Muscle of leg (tissue), 11 donors: ENCODE measurements around the gene FBXL17. TPM values are rescaled to one million over a fixed set of nuclear protein-coding genes. Genes with fewer than 3 reads are reported as not detected.

Experiments
- DNase-seq: peaks from one replicate; pipeline ENCODE4 v3.0.0; 2013
- H3K27ac ChIP-seq: one replicate; pipeline ENCODE4 v1.5.1; 2013; ENCODE audit warnings: mild to moderate bottlenecking, low read length, control low read depth
- H3K27me3 ChIP-seq: one replicate; pipeline ENCODE4 v1.6.1; 2013; ENCODE audit warnings: low read length; ENCODE audit not compliant: control insufficient read depth, insufficient read depth
- H3K36me3 ChIP-seq: one replicate; pipeline ENCODE4 v1.6.1; 2013; ENCODE audit warnings: low read length; ENCODE audit not compliant: control insufficient read depth, insufficient read depth
- H3K4me1 ChIP-seq: one replicate; pipeline ENCODE4 v1.6.1; 2013; ENCODE audit warnings: low read length; ENCODE audit not compliant: control insufficient read depth, insufficient read depth
- H3K4me3 ChIP-seq: one replicate; pipeline ENCODE4 v1.5.1; 2013; ENCODE audit warnings: low read length, control low read depth
- H3K9me3 ChIP-seq: replicated peaks from 2 replicates; pipeline ENCODE4 v1.6.1; 2013; ENCODE audit warnings: low read depth, low read length; ENCODE audit not compliant: control insufficient read depth
- WGBS: methylation state at CpG from one replicate; pipeline ENCODE4 v1.1.5; 2013; ENCODE audit warnings: missing lambda C conversion rate; ENCODE audit not compliant: insufficient coverage; 5-methylcytosine and 5-hydroxymethylcytosine counted together
- polyA plus RNA-seq, 8 donors: library from polyadenylated mRNA; unstranded; fragments of 120-200 nt; gene quantifications; one replicate each; pipeline versions ENCODE4 v1.2.1 to v1.2.3, GENCODE V29; 2013; ENCODE audit warnings: inconsistent platforms in 1 of 8, low replicate concordance in 1 of 8; ENCODE audit not compliant: insufficient read length in 8 of 8, insufficient read depth in 1 of 8
- total RNA-seq: library from RNA; stranded (reverse); fragments of 120-200 nt; gene quantifications from one replicate; pipeline ENCODE4 v1.2.4, GENCODE V29; 2013

The FBXL17 gene
- total and polyA plus RNA-seq, 9 donors = 14.6 to 23.7 (median 19.4) TPM

- no peaks in the 10 kb centered on the region for H3K9me3 ChIP-seq
- H3K27me3 ChIP-seq = no peaks in the 10 kb centered on the region
- WGBS = no CpG with 5 or more reads among the region's 4 CpGs
- no peaks in the 10 kb centered on the region for H3K36me3 ChIP-seq
- no peaks in the 10 kb centered on the region for H3K4me1 ChIP-seq
- H3K27ac ChIP-seq = no peak overlapping the region
- no peak overlapping the region for H3K4me3 ChIP-seq
- no peak for DNase-seq
Observed at GRCh38 chr5:108360280-108360679, 21.6 kb downstream of the FBXL17 start.

GRCh38 chr5:108356286-108356685 lies 25.6 kb downstream of the FBXL17 start:
- Histone ChIP-seq H3K4me3 (no peak overlapping the region), H3K27me3 (no peaks in the 10 kb centered on the region), H3K9me3 (no peaks in the 10 kb centered on the region), H3K36me3 (no peaks in the 10 kb centered on the region), H3K27ac (no peak overlapping the region), H3K4me1 (no peaks in the 10 kb centered on the region)
- DNase-seq = no peak
- WGBS = no CpG with 5 or more reads among the region's 1 CpG

DNA sequence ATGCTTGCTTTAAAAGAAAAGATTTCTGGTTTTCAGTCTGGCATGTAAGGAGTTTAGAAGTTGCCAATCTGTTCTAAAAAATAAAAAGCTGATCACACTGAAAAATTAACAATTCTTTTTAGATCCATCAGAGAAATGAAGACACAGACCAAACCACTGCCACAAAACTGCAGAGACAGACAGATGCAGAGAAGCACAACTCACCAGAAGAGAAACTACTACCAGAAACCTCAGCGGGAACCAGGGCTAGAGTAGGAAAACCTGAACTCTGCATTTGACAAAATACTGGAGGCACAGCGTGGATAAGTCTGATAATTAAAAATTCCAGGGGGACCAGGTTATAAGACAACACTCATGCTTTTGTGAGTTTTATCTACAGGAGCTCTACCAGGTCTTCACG lies 28.8 kb downstream of the FBXL17 start:
- H3K27ac ChIP-seq = no peak overlapping the region
- no CpG with 5 or more reads among the region's 3 CpGs for WGBS
- no peaks in the 10 kb centered on the region for H3K27me3 ChIP-seq
- no peak for DNase-seq
- H3K4me1 ChIP-seq = no peaks in the 10 kb centered on the region
- no peaks in the 10 kb centered on the region for H3K9me3 ChIP-seq
- no peaks in the 10 kb centered on the region for H3K36me3 ChIP-seq
- H3K4me3 ChIP-seq = no peak overlapping the region

- WGBS = no CpG with 5 or more reads among the region's 2 CpGs
- DNase-seq = peak; percentile 73
- no peaks in the 10 kb centered on the region for H3K9me3 ChIP-seq
- no peaks in the 10 kb centered on the region for H3K27me3 ChIP-seq
- no peak overlapping the region for H3K4me3 ChIP-seq
- no peak overlapping the region for H3K27ac ChIP-seq
- no peaks in the 10 kb centered on the region for H3K4me1 ChIP-seq
- H3K36me3 ChIP-seq = no peaks in the 10 kb centered on the region
Observed at GRCh38 chr5:108345541-108346171, 36.2 kb downstream of the FBXL17 start.

- Histone ChIP-seq H3K4me1 (no peaks in the 10 kb centered on the region), H3K27ac (no peak overlapping the region), H3K36me3 (no peaks in the 10 kb centered on the region), H3K27me3 (no peaks in the 10 kb centered on the region), H3K9me3 (no peaks in the 10 kb centered on the region), H3K4me3 (no peak overlapping the region)
- no CpG with 5 or more reads among the region's 5 CpGs for WGBS
- DNase-seq = no peak
Observed at GRCh38 chr5:108344103-108344822, 37.6 kb downstream of the FBXL17 start.

DNA sequence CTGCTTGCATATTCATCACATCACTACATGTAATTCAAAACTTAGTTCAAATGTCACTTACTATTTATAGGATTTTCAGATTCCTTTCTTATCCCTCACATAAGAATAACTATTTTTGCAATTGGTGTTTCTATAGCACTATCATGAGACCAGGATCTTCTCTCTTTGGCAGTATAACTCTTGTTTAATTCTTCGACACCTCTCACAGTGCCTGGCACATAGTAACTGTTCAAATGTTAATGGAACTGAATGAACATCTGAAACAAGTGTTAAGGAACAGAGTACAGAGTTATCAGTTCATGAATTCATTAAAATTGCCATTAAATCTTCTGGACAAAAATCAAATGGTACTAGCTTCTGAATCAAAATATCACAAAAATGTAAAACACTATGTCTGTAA lies 40.0 kb downstream of the FBXL17 start:
- Histone ChIP-seq H3K4me3 (no peak overlapping the region), H3K9me3 (no peaks in the 10 kb centered on the region), H3K27ac (no peak overlapping the region), H3K36me3 (no peaks in the 10 kb centered on the region), H3K4me1 (no peaks in the 10 kb centered on the region), H3K27me3 (no peaks in the 10 kb centered on the region)
- WGBS = no CpG with 5 or more reads among the region's 1 CpG
- DNase-seq = no peak

DNA sequence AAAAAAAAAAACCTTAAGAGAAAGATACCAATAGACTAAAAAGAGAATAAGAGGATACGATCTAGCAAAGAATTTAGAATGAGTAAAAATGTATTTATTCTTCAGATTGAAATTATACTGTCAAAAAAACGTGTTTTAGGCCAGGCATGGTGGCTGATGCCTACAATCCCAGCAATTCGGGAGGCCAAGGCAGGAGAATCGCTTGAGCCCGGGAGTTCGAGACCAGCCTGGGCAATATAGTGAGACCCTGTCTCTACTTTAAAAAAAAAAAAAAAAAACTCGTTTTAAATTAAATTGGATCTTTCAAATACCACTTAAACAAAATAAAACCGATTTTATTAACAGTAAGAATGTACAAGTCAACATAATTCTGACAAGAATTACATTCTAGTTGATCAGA lies 41.8 kb downstream of the FBXL17 start:
- Histone ChIP-seq H3K27ac (no peak overlapping the region), H3K4me3 (no peak overlapping the region), H3K36me3 (no peaks in the 10 kb centered on the region), H3K9me3 (no peaks in the 10 kb centered on the region), H3K27me3 (no peaks in the 10 kb centered on the region), H3K4me1 (no peaks in the 10 kb centered on the region)
- 95% methylated on average over 4 of the region's 8 CpGs for WGBS
- no peak for DNase-seq

DNA sequence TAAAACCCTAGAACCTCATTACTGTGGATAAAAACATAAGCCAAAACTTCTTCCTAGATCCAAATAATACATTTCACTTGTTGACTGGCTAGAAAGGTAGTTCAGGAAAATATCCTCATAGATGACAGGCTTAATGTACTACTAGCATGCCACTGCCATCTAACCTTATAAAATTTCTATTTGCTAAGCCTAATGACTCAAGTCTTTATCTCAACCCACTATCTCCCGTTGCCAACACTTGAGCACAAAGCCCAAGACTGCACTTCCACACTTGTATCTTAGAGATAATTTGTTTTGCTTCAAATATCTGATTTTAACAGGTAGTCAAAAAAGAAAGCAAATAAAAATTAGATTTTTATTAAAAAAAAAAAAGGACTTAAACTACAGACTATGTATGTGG lies 42.7 kb downstream of the FBXL17 start:
- DNase-seq = no peak
- no peaks in the 10 kb centered on the region for H3K4me1 ChIP-seq
- H3K9me3 ChIP-seq = no peaks in the 10 kb centered on the region
- WGBS = no CpG with 5 or more reads among the region's 1 CpG
- no peak overlapping the region for H3K4me3 ChIP-seq
- no peaks in the 10 kb centered on the region for H3K27me3 ChIP-seq
- H3K36me3 ChIP-seq = no peaks in the 10 kb centered on the region
- H3K27ac ChIP-seq = no peak overlapping the region

GRCh38 chr5:108334225-108334624 lies 47.7 kb downstream of the FBXL17 start:
- H3K9me3 ChIP-seq = no peaks in the 10 kb centered on the region
- no CpG with 5 or more reads among the region's 2 CpGs for WGBS
- H3K27me3 ChIP-seq = no peaks in the 10 kb centered on the region
- no peak for DNase-seq
- H3K4me1 ChIP-seq = no peaks in the 10 kb centered on the region
- H3K4me3 ChIP-seq = no peak overlapping the region
- no peaks in the 10 kb centered on the region for H3K36me3 ChIP-seq
- H3K27ac ChIP-seq = no peak overlapping the region

DNA sequence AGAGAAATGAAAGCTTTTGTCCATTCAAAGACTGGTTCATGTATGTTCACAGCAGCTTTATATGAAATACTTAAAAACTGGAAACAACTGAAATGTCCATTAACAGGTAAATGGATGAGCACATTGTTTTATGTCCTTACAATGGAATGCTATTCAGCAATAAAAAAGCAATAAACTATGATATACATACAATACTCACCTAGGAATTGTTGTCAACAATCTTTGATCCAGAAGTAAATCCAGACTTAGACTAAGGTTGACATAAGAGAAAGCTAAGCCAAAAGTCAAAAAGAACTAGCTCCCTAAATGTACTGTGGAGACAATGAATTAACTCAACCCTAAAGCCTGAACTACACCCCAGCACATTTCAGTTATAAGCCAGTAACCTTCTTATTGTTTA lies 54.9 kb downstream of the FBXL17 start:
- no peaks in the 10 kb centered on the region for H3K36me3 ChIP-seq
- no peaks in the 10 kb centered on the region for H3K4me1 ChIP-seq
- no peak for DNase-seq
- H3K9me3 ChIP-seq = no peaks in the 10 kb centered on the region
- no peaks in the 10 kb centered on the region for H3K27me3 ChIP-seq
- no peak overlapping the region for H3K27ac ChIP-seq
- no peak overlapping the region for H3K4me3 ChIP-seq
